DMS79 treated with DMSO at 0.1 percent for 48 hours (cell line): ENCODE results near the gene SPRR5.
A peak's percentile ranks its signal among the peaks of the same experiment; 100 is the strongest.

Experiments
- DNase-seq: peaks from one replicate; lab custom pipeline; 2025; lab: John Stamatoyannopoulos, UW

SPRR5 gene, protein sequence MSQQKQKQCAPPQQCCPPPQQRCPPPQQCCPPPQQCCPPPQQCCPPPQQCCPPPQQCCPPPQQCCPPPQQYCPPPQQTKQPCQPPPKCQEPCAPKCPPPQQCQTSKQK

DNA sequence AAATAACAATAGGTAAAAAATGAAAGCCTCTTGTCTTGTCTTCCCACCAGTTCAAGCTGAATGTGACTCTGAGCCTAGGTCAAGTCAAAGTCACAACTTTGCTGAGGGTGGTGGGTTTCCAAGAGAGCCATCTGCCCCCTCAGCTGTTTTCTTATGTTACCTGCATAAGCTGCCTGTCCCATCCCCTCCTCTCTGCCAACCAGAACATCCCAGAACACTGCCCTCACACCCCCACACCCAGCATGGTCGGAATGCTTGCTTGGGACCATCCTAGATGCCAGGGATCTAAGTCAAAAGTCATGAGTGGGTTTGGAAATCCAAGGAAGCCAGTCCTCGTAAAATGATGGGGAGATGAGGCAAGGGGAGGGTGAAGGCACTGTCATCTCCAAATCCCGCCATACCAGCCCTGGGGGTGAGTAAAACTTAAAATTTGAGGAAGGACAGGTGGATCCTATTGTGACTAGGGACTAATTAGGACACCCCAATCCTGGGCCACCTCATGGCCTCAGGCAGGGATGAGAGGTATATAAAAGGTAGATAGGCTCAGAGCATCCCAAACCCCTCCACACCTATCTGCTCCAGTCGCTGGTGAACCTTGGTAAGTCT, at the start of gene SPRR5:
SPRR5 (plus strand) TSS at position 556 of the 606 bp plus-strand sequence. CDS start 1,349 bp downstream, outside the sequence.
- DNase-seq = no peak

- DNase-seq = no peak
Observed at GRCh38 chr1:152899027-152899426, 48.0 kb upstream of the SPRR5 start.

DNA sequence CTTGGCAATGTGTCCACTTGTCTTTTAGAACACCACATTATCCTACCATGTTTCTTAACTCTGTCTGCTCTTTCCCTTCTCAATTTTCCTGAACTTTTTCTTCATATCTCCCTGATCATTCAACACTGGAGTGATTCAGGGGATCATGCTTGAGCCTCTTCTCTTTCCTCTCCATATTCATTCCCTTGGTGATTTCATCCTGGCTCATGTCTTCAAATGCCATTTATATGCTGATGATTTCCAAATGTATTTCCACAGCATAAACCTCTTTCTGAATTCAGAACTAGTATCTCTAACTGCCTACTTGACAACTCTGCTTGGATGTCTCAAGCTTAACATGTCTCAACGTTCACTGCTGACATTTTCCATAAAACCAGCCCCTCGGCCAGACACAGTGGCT, 47.1 kb upstream of the SPRR5 start:
- DNase-seq = no peak

- DNase-seq = no peak
Observed at GRCh38 chr1:152901631-152902030, 45.4 kb upstream of the SPRR5 start.

DNA sequence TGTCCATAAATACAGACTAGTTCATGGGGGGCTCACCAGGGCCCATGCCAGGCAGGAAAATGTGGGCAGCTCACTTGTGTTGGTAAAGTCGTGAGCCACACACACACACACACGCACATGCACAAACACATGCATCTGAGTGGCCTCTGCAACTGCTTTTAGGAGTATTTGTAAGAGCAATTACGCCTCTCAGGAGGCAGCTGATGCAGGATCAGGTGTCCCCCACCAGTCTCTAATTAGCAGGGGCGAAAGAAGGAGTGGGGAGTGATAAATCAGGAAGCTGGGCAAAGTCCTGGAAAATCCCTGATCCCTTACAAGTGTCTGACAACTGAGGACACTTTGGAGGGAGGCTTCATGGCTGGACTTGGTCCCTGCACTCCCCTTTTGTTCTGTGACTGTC, 44.4 kb upstream of the SPRR5 start:
- DNase-seq = peak; percentile 24

GRCh38 chr1:152904688-152905440, 42.1 kb upstream of the SPRR5 start:
- DNase-seq = no peak

GRCh38 chr1:152906023-152906565, 40.9 kb upstream of the SPRR5 start:
- no peak for DNase-seq

DNA sequence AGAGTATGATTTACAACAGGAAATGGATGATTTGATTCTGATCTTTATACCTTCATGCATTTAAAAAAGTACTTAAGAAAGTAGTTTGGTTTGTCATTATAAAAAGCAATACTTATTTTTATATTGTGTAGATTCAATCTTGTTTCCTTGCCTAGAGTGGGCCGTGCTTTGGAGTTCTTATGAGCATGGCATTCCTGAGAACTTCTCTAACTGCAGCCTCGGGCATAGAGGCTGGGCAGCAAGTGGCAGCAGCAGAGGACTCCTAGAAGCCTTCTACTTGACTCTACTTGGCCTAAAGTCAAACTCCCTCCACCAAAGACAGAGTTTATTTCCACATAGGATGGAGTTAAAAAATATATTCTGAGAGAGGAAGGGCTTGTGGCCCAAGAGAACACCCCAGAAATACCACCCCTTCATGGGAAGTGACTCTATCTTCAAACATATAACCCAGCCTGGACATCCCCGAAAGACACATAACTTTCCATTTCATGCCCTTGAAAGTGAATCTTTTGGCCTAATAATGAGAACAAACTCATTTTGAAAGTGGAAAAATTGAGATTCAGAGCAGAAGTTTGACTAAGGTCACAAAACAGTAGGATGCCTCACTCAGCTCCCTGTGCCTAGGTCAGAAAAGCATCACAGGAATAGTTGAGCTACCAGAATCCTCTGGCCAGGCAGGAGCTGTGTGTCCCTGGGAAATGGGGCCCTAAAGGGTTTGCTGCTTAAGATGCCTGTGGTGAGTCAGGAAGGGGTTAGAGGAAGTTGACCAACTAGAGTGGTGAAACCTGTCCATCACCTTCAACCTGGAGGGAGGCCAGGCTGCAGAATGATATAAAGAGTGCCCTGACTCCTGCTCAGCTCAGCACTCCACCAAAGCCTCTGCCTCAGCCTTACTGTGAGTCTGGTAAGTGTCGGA, 39.1 kb upstream of the SPRR5 start, which contains the start of gene IVL:
IVL (plus strand) TSS at position 861 of the 916 bp plus-strand sequence. CDS start 1,252 bp downstream, outside the sequence.
- no peak for DNase-seq

DNA sequence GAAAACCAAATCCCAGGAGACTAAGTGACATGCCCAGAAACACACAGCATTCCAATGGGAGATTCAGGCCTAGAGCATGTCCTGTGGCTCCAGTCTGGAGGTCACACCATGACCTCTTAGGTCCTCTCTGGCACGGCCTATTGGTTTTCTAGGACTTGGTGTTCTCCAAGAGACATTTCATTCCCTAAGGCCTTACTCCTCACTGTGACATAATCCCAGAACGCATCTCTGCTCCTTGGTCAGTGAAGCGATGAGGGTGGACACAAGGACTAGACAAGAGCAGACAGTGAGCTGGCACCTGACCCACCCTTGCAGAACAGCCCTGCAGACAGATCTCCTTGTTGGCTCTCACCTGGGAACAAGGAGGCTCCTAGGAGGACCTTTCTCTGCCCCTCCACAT, 37.8 kb upstream of the SPRR5 start:
- DNase-seq = no peak

DNA sequence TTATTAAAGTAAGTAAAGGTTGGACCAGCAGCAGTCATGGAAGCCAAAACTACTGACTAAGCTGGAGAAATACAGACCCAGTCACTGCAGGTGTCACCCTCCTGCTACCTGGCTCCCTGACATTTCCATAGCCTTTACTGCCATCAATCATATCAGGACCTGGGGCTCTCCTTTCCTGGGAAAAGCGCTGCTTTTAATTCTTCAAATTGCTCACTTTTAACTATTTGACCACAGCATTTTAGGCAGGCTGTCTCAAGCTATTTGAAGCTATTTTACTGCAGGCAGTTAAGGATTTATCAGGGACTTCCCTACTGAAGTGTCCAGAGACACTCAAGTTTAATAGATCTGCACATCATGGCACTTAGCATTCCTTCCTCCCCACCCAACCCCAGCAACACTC, 34.5 kb upstream of the SPRR5 start:
- DNase-seq = no peak

DNA sequence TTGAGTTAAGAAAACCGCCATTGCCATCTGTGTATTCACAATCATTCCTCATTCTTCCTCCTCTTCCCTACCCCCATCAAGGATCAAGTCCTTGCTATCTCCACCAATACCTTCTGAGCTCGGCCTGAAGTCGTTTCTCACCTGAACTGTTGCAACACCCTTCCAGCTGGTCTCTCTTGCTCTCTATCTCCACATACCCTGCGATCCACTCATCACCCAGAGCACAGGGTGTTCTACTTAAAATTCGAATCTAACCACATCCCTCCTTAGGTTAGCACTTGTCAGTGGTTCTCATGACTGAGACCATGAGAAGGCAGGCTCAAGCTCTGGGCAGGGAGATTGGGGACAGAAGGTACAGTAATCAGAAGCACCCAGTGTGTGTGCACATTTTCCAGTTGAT, 34.1 kb upstream of the SPRR5 start:
- DNase-seq = no peak

DNA sequence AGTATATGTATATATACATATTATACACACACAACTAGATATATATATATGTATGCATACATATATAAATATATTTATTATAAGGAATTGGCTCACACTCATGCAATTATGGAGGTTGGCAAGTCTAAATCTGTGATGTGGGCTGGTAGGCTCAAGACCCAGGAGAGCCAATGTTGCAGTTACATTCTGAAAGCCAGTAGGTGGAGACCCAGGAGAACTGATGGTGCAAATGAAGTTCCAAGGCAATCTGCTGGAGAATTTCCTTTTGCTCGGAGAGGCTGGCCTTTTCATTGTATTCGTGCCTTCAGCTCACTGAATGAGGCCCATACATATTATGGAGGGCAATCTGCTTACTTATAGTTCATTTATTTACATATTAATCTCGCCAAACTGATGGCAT, 29.2 kb upstream of the SPRR5 start:
- DNase-seq = peak; percentile 41

- DNase-seq = no peak
Observed at GRCh38 chr1:152919071-152919470, 27.9 kb upstream of the SPRR5 start.

DNA sequence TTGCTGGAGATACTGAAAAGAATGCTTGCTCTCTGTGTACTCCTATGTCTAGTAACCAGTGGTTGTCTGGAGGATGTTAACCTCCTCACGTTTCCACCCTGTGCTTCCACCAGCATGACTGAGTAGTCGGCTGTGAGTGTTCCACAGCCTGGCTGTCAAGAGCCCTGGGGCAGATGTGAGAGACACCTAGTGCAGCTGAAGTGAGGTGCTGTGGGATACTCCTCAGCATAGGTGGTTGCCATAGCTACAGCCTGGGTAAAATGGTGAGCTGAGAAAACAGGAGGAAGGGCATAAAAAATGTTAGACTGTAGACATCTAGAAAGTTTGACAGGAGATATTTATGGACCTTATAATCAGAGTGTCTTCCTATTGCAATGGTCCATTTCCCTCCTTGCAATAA, 22.8 kb upstream of the SPRR5 start:
- peak; percentile 82 for DNase-seq

GRCh38 chr1:152926091-152926490, 20.9 kb upstream of the SPRR5 start:
- DNase-seq = no peak

GRCh38 chr1:152928671-152929070, 18.3 kb upstream of the SPRR5 start:
- DNase-seq = no peak

GRCh38 chr1:152932170-152932811, 14.7 kb upstream of the SPRR5 start:
- DNase-seq = peak; percentile 96

GRCh38 chr1:152933196-152933595, 13.8 kb upstream of the SPRR5 start:
- no peak for DNase-seq

- no peak for DNase-seq
Observed at GRCh38 chr1:152940614-152941013, 6.4 kb upstream of the SPRR5 start.

DNA sequence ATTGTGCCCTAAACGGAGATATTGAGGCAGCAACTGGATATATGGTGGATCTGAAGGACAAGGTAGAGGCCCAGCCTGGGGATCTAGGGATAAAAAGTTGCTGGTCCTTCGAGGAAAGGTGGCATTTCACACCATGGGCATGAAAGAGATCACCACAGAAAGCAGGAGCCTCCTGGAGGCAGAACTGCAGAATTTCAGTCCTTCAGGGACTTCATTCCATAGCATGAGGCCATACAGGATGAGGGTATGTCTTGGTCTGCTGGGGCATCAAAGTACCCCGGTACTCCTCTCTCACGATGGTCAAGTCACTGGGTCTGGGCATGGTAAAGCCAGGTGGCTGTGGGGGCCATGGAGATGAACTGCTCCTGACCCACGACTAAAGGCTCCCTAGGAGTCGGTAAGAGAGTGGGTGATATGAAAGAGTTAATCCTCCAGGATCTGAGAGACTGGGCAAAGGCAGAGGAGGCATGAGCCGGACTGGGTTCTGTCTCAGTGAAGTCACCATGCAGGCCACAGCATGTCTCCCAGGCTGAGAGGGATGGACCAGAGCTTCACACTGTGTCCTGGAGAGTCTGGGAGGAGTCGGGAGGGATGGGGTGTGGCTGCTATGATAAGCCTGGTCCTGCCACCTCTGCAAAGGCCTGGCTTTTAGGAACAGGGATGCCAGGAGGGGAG, 5.8 kb upstream of the SPRR5 start:
- no peak for DNase-seq

GRCh38 chr1:152942161-152942560, 4.8 kb upstream of the SPRR5 start:
- DNase-seq = peak; percentile 65
